ENCODE measurements around the gene VSTM5. TPM values are rescaled to one million over a fixed set of nuclear protein-coding genes. Genes with fewer than 3 reads are reported as not detected.

VSTM5 gene
- total and polyA plus RNA-seq, 2 of the 8 experiments (the other 6 are each of a cell fraction or from before 2014, with no cell fraction given): 0.22 to 0.70 TPM

GRCh38 chr11:93840180-93840579 lies 10.2 kb downstream of the VSTM5 start:
- H3K4me2 ChIP-seq (ENCODE audit: insufficient read depth in 1 of 2, low read depth in 2 of 2, low read length in 2 of 2): no peak overlapping the region
- H3K4me1 ChIP-seq (replicated peaks in 1 of 4; ENCODE audit: control insufficient read depth in 3 of 4, insufficient read depth in 4 of 4, low read length in 3 of 4): no peaks in the 10 kb centered on the region
- no peak overlapping the region for H3K4ac ChIP-seq (replicated peaks; ENCODE audit: insufficient read length, low read depth, low read length)
- H3K23me2 ChIP-seq (ENCODE audit: low read depth, low read length): no peaks in the 10 kb centered on the region
- H3K56ac ChIP-seq (replicated peaks; ENCODE audit: insufficient read length, low read depth, low read length): no peak overlapping the region
- H3K27me3 ChIP-seq (replicated peaks in 1 of 4; ENCODE audit: control insufficient read depth in 3 of 4, extremely low read depth in 1 of 4, insufficient read depth in 3 of 4, low read length in 3 of 4): no peaks in the 10 kb centered on the region
- no peaks in the 10 kb centered on the region for H3K79me1 ChIP-seq (ENCODE audit: low read depth, low read length)
- H3K36me3 ChIP-seq (ENCODE audit: control insufficient read depth in 2 of 4, insufficient read depth in 4 of 4, low read length in 3 of 4): no peaks in the 10 kb centered on the region
- no peak for FAIRE-seq
- ChIA-PET POLR2A (ENCODE audit: partially characterized antibody) (interaction anchor here (1.2 kb wide), 1 partner anchor 25 kb away, joined by 4 read pairs; no protein-coding TSS in a partner anchor), CTCF (ENCODE audit: partially characterized antibody) (no interaction called here)
- H2BK5ac ChIP-seq (ENCODE audit: low read depth, low read length): no peak overlapping the region
- H2BK20ac ChIP-seq (ENCODE audit: low read length): no peak overlapping the region
- H2BK15ac ChIP-seq (ENCODE audit: low read length): no peak overlapping the region
- DNase-seq (ENCODE audit: low read depth in 1 of 2, low spot score in 2 of 2): no peak
- no peak overlapping the region for H3K18ac ChIP-seq (ENCODE audit: extremely low read depth, low read length)
- H2BK12ac ChIP-seq (ENCODE audit: low read depth, low read length): no peak overlapping the region
- H3K27ac ChIP-seq (ENCODE audit: low read depth, low read length): no peak overlapping the region
- H3K4me3 ChIP-seq (ENCODE audit: extremely low read depth in 1 of 4, insufficient read depth in 2 of 4, low read depth in 3 of 4, low read length in 4 of 4): no peak overlapping the region
- no peak overlapping the region for H2BK120ac ChIP-seq (replicated peaks; ENCODE audit: low read depth, low read length)
- no peak overlapping the region for H3K23ac ChIP-seq (ENCODE audit: insufficient read length)
- no peaks in the 10 kb centered on the region for H3K9me3 ChIP-seq (ENCODE audit: insufficient read depth in 2 of 2, low read depth in 1 of 2, low read length in 1 of 2)
- 85% methylated on average over 2 of the region's 2 CpGs; no CpG with 5 or more reads in 1 of the 2 experiments for WGBS, 2 experiments (ENCODE audit: extremely low coverage in 1 of 2, insufficient coverage in 1 of 2, insufficient read length in 1 of 2, insufficient replicate concordance in 2 of 2, low coverage in 1 of 2, low lambda C conversion rate in 2 of 2, missing lambda C conversion rate in 1 of 2)
- no peak overlapping the region for H4K8ac ChIP-seq (ENCODE audit: extremely low read depth, insufficient read depth, low read length)
- no peak overlapping the region for H3K9ac ChIP-seq (replicated peaks in 1 of 4; ENCODE audit: extremely low read depth in 1 of 4, low read depth in 3 of 4, low read length in 3 of 4)
- no peak overlapping the region for H2AK5ac ChIP-seq (ENCODE audit: low read depth, low read length)
- H4K20me1 ChIP-seq (replicated peaks in 1 of 2; ENCODE audit: control insufficient read depth in 1 of 2, insufficient read depth in 2 of 2, low read length in 2 of 2): no peaks in the 10 kb centered on the region
- no peak overlapping the region for H2AFZ ChIP-seq (ENCODE audit: low read length)
- no peak overlapping the region for H4K91ac ChIP-seq (replicated peaks; ENCODE audit: insufficient read length, low read length)
- H3K14ac ChIP-seq (ENCODE audit: insufficient read length): no peak overlapping the region
- no peaks in the 10 kb centered on the region for H3K79me2 ChIP-seq (ENCODE audit: control insufficient read depth in 1 of 2, insufficient read depth in 2 of 2, low read length in 2 of 2)
- no peak overlapping the region for H4K5ac ChIP-seq (ENCODE audit: insufficient read length, low read depth, low read length)
- TF ChIP-seq TCF12 (IDR thresholded peaks at IDR 0.05; ENCODE audit: low read depth, low read length) (no peak), SP1 (IDR thresholded peaks at IDR 0.05; ENCODE audit: low read depth, low read length) (no peak), RNF2 (IDR thresholded peaks at IDR 0.05; ENCODE audit: borderline replicate concordance, low read depth, low read length, missing control alignments, poor library complexity, severe bottlenecking) (no peak), CBX8 (IDR thresholded peaks at IDR 0.05; ENCODE audit: borderline replicate concordance, low read depth, low read length) (no peak)
